ENCODE results near the gene R3HDM4.

Gene R3HDM4

GRCh38 chr19:917323-918151, 4.5 kb upstream of the R3HDM4 start, which contains the start of gene KISS1R:
Gene KISS1R, plus strand, starts transcription at chr19:917333. Its CDS starts 170 bp downstream, at chr19:917503.
- TF ChIP-seq TAF1 (IDR thresholded peaks at IDR 0.05; ENCODE audit: borderline replicate concordance, insufficient read depth, low read length) (no peak), REST (IDR thresholded peaks at IDR 0.05; ENCODE audit: insufficient read depth in 1 of 2, low read depth in 2 of 2, low read length in 2 of 2) (no peak), FOXP2 (optimal IDR thresholded peaks at IDR 0.05; ENCODE audit: borderline replicate concordance, extremely low read depth, extremely low read length, insufficient read depth) (peak; percentile 65)

GRCh38 chr19:916645-917322, 3.8 kb upstream of the R3HDM4 start:
- TF ChIP-seq REST (IDR thresholded peaks at IDR 0.05; ENCODE audit: insufficient read depth in 1 of 2, low read depth in 2 of 2, low read length in 2 of 2) (no peak), FOXP2 (optimal IDR thresholded peaks at IDR 0.05; ENCODE audit: borderline replicate concordance, extremely low read depth, extremely low read length, insufficient read depth) (no peak), POLR2AphosphoS5 (IDR thresholded peaks at IDR 0.05; ENCODE audit: low read depth, low read length) (no peak), TAF1 (IDR thresholded peaks at IDR 0.05; ENCODE audit: borderline replicate concordance, insufficient read depth, low read length) (no peak), SIN3A (IDR thresholded peaks at IDR 0.05; ENCODE audit: borderline replicate concordance, insufficient read depth, low read length) (no peak)

- TF ChIP-seq TAF1 (IDR thresholded peaks at IDR 0.05; ENCODE audit: borderline replicate concordance, insufficient read depth, low read length) = no peak
- no peak for TF ChIP-seq SIN3A (IDR thresholded peaks at IDR 0.05; ENCODE audit: borderline replicate concordance, insufficient read depth, low read length)
- no peak for TF ChIP-seq REST (IDR thresholded peaks at IDR 0.05; ENCODE audit: insufficient read depth in 1 of 2, low read depth in 2 of 2, low read length in 2 of 2)
- TF ChIP-seq POLR2AphosphoS5 (IDR thresholded peaks at IDR 0.05; ENCODE audit: low read depth, low read length) = no peak
- no peak for TF ChIP-seq FOXP2 (optimal IDR thresholded peaks at IDR 0.05; ENCODE audit: borderline replicate concordance, extremely low read depth, extremely low read length, insufficient read depth)
These were observed 589 bp downstream of the R3HDM4 start for GRCh38 chr19:912181-913079.

- no peak for TF ChIP-seq SIN3A (IDR thresholded peaks at IDR 0.05; ENCODE audit: borderline replicate concordance, insufficient read depth, low read length)
- TF ChIP-seq REST (IDR thresholded peaks at IDR 0.05; ENCODE audit: insufficient read depth in 1 of 2, low read depth in 2 of 2, low read length in 2 of 2) = no peak
- no peak for TF ChIP-seq POLR2AphosphoS5 (IDR thresholded peaks at IDR 0.05; ENCODE audit: low read depth, low read length)
- TF ChIP-seq TAF1 (IDR thresholded peaks at IDR 0.05; ENCODE audit: borderline replicate concordance, insufficient read depth, low read length) = no peak
- TF ChIP-seq FOXP2 (optimal IDR thresholded peaks at IDR 0.05; ENCODE audit: borderline replicate concordance, extremely low read depth, extremely low read length, insufficient read depth) = no peak
These were observed 1.6 kb downstream of the R3HDM4 start for GRCh38 chr19:911197-912033.
